HG03097 (cell line): Measurements from ENCODE around the gene SYCE3.

Experiments used
- ATAC-seq: cut with Tn5 transposase; IDR thresholded peaks from one replicate; pipeline ENCODE4 v1.9.1; 2021; ENCODE audit not compliant: unreplicated experiment, low FRiP score

The SYCE3 gene

GRCh38 chr22:50577697-50577986, 14.9 kb upstream of the SYCE3 start:
- no peak for ATAC-seq

- ATAC-seq: no peak
Observed at GRCh38 chr22:50576806-50577696, 14.3 kb upstream of the SYCE3 start.

- no peak for ATAC-seq
Observed at GRCh38 chr22:50576070-50576469, 13.4 kb upstream of the SYCE3 start.

- ATAC-seq: no peak
Observed at GRCh38 chr22:50575426-50575941, 12.8 kb upstream of the SYCE3 start.

- ATAC-seq: no peak
Observed at GRCh38 chr22:50574383-50574755, 11.7 kb upstream of the SYCE3 start.

GRCh38 chr22:50573491-50574382, 11.0 kb upstream of the SYCE3 start:
- no peak for ATAC-seq

GRCh38 chr22:50572965-50573364, 10.2 kb upstream of the SYCE3 start:
- ATAC-seq: no peak

GRCh38 chr22:50571264-50572175, 8.8 kb upstream of the SYCE3 start:
- no peak for ATAC-seq

GRCh38 chr22:50570861-50571260, 8.1 kb upstream of the SYCE3 start:
- no peak for ATAC-seq

GRCh38 chr22:50569896-50570535, 7.3 kb upstream of the SYCE3 start:
- no peak for ATAC-seq

GRCh38 chr22:50569041-50569459, 6.3 kb upstream of the SYCE3 start:
- ATAC-seq: no peak

- no peak for ATAC-seq
Observed at GRCh38 chr22:50568626-50569025, 5.9 kb upstream of the SYCE3 start.

GRCh38 chr22:50567721-50568252, 5.1 kb upstream of the SYCE3 start:
- ATAC-seq: no peak

- ATAC-seq: no peak
Observed at GRCh38 chr22:50564289-50564688, 1.6 kb upstream of the SYCE3 start.

- ATAC-seq: no peak
Observed at GRCh38 chr22:50563413-50564160, 868 bp upstream of the SYCE3 start.

- no peak for ATAC-seq
Observed at GRCh38 chr22:50561401-50562358, 1.0 kb downstream of the SYCE3 start.

GRCh38 chr22:50560034-50560433, 2.7 kb downstream of the SYCE3 start:
- ATAC-seq: no peak

GRCh38 chr22:50556703-50557102, 6.0 kb downstream of the SYCE3 start:
- no peak for ATAC-seq
